GM12878 (cell line): Measurements from ENCODE around the gene TEF.

ENCODE experiments used
- NBN ChIP-seq: fragments of 450-650 bp; IDR thresholded peaks from 2 replicates; pipeline ENCODE4 v1.6.1; 2016
- POLR2A ChIP-seq: IDR thresholded peaks from 2 replicates; pipeline ENCODE4 v1.6.1; 2011; ENCODE audit warnings: low read depth, mild to moderate bottlenecking, low read length
- POLR2AphosphoS5 ChIP-seq: IDR thresholded peaks from 2 replicates; pipeline ENCODE4 v1.6.1; 2011; ENCODE audit warnings: mild to moderate bottlenecking, low read length, inconsistent platforms
- TAF1 ChIP-seq: IDR thresholded peaks from 2 replicates; pipeline ENCODE4 v1.6.1; 2011; ENCODE audit warnings: mild to moderate bottlenecking, low read depth, low read length, borderline replicate concordance

DNA sequence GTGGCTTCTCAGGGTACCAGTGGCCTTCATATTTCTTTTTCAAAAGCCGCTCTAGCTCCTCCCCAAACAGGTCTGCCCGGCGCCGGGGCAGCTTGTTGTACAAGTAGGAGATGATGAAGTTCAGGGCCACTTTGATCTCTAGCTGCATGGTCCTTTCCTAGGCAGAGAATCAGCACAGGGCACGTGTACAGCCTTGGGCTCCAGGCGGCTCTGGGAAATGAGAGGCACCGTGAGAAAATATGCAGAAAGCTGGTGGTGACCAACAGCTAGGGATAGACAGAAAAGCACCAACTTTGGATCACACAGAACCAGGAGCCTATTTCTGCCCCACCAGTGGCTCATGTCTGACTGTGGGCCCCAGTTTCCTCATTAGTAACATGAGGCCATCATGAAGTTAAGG is 55.5 kb downstream of the TEF start:
- TF ChIP-seq POLR2A = no peak
- no peak for TF ChIP-seq NBN
- TF ChIP-seq TAF1 = no peak
- no peak for TF ChIP-seq POLR2AphosphoS5
